ENCODE data around the gene HEBP2.

GRCh38 chr6:138422861-138423260 lies 18.8 kb downstream of the HEBP2 start:
- TF ChIP-seq CTCF (IDR thresholded peaks at IDR 0.05) = no peak
- no peak for TF ChIP-seq POLR2A (IDR thresholded peaks at IDR 0.05)
